HEK293T (cell line): ENCODE measurements around the gene AEBP1.

ENCODE experiments used
- CTCF ChIA-PET: fragments of 350-600 bp; formaldehyde crosslinking; extraction: SDS; loops from one replicate; lab custom pipeline; 2021; ENCODE audit warnings: antibody characterized with exemption, inconsistent platforms; lab: Yijun Ruan, JAX
- POLR2A ChIA-PET: fragments of 350-600 bp; formaldehyde crosslinking; extraction: SDS; loops from one replicate; lab custom pipeline; 2020; ENCODE audit warnings: antibody characterized with exemption, inconsistent platforms; lab: Yijun Ruan, JAX
- DNase-seq: peaks from one replicate; pipeline ENCODE4 v3.0.0; 2012; ENCODE audit warnings: mixed read lengths; ENCODE audit errors: extremely low spot score
- ARNT ChIP-seq: fragments of 450-650 bp; IDR thresholded peaks from 2 replicates; pipeline ENCODE4 v1.6.1; 2017; ENCODE audit warnings: mild to moderate bottlenecking
- BHLHE40 ChIP-seq: fragments of 450-650 bp; IDR thresholded peaks from 2 replicates; pipeline ENCODE4 v1.6.1; 2016; ENCODE audit warnings: mild to moderate bottlenecking, moderate library complexity, borderline replicate concordance
- CTBP1 ChIP-seq: fragments of 450-650 bp; IDR thresholded peaks from 2 replicates; pipeline ENCODE4 v1.6.1; 2016; ENCODE audit warnings: borderline replicate concordance
- ELF4 ChIP-seq: fragments of 450-650 bp; IDR thresholded peaks from 2 replicates; pipeline ENCODE4 v1.6.1; 2017; ENCODE audit warnings: antibody characterized with exemption
- FOXA1 ChIP-seq: fragments of 450-650 bp; IDR thresholded peaks from 2 replicates; pipeline ENCODE4 v1.6.1; 2016; ENCODE audit warnings: mild to moderate bottlenecking
- FOXK2 ChIP-seq: fragments of 450-650 bp; IDR thresholded peaks from 2 replicates; pipeline ENCODE4 v1.6.1; 2016; ENCODE audit warnings: mild to moderate bottlenecking
- FOXM1 ChIP-seq: fragments of 450-650 bp; IDR thresholded peaks from 2 replicates; pipeline ENCODE4 v1.6.1; 2017; ENCODE audit warnings: mild to moderate bottlenecking, borderline replicate concordance
- HDGF ChIP-seq: fragments of 450-650 bp; IDR thresholded peaks from 2 replicates; pipeline ENCODE4 v1.6.1; 2017; ENCODE audit warnings: antibody characterized with exemption, borderline replicate concordance
- L3MBTL2 ChIP-seq: fragments of 450-650 bp; conservative IDR thresholded peaks from 2 replicates; pipeline ENCODE4 v1.6.1; 2016; ENCODE audit warnings: mild to moderate bottlenecking
- LEF1 ChIP-seq: fragments of 450-650 bp; IDR thresholded peaks from 2 replicates; pipeline ENCODE4 v1.6.1; 2017; ENCODE audit warnings: mild to moderate bottlenecking, borderline replicate concordance
- NFRKB ChIP-seq: fragments of 450-650 bp; IDR thresholded peaks from 2 replicates; pipeline ENCODE4 v1.6.1; 2016; ENCODE audit warnings: mild to moderate bottlenecking, moderate library complexity
- SP1 ChIP-seq: fragments of 450-650 bp; IDR thresholded peaks from 2 replicates; pipeline ENCODE4 v1.6.1; 2017
- SUZ12 ChIP-seq: fragments of 450-650 bp; IDR thresholded peaks from 2 replicates; pipeline ENCODE4 v1.6.1; 2016; ENCODE audit warnings: mild to moderate bottlenecking
- TARDBP ChIP-seq: fragments of 450-650 bp; IDR thresholded peaks from 2 replicates; pipeline ENCODE4 v1.6.1; 2016
- ZNF384 ChIP-seq: fragments of 450-650 bp; IDR thresholded peaks from 2 replicates; pipeline ENCODE4 v1.6.1; 2016
- TF ChIP-seq, protein P1 (sequence below): fragments of 450-650 bp; IDR thresholded peaks from 2 replicates; pipeline ENCODE4 v1.6.1; 2016

AEBP1 gene

DNA sequence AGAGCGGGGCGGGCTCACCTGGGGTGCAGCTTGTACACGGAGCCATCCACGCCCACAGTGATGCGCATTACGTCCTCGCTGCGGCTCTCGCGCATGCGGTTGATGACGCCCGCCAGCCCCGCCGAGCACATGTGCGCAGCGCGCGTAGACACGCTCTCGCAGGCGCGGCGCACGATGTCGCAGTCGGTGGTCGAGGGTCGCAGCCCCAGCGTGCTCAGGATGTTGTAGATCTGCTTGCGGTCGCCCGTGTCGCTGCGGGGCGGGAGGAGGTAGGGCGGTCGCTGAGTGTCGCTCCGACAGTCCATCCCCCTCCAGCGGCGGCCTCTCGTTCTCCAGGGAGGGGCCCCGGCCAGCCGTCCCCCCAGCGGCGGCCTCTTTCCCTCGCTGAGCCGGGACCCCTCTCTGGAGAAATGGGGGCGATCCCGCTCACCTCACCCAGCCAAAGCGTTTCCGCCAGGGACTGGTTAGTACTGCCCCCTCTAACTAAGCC lies 41.4 kb downstream of the AEBP1 start:
- TF ChIP-seq ARNT (no peak), SUZ12 (no peak), FOXA1 (no peak), TARDBP (no peak), HDGF (no peak), BHLHE40 (no peak)
- TF ChIP-seq, protein P1, sequence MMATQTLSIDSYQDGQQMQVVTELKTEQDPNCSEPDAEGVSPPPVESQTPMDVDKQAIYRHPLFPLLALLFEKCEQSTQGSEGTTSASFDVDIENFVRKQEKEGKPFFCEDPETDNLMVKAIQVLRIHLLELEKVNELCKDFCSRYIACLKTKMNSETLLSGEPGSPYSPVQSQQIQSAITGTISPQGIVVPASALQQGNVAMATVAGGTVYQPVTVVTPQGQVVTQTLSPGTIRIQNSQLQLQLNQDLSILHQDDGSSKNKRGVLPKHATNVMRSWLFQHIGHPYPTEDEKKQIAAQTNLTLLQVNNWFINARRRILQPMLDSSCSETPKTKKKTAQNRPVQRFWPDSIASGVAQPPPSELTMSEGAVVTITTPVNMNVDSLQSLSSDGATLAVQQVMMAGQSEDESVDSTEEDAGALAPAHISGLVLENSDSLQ, result no peak
- no peak for DNase-seq
- POLR2A ChIA-PET, result no interaction called here
- CTCF ChIA-PET, result no interaction called here

DNA sequence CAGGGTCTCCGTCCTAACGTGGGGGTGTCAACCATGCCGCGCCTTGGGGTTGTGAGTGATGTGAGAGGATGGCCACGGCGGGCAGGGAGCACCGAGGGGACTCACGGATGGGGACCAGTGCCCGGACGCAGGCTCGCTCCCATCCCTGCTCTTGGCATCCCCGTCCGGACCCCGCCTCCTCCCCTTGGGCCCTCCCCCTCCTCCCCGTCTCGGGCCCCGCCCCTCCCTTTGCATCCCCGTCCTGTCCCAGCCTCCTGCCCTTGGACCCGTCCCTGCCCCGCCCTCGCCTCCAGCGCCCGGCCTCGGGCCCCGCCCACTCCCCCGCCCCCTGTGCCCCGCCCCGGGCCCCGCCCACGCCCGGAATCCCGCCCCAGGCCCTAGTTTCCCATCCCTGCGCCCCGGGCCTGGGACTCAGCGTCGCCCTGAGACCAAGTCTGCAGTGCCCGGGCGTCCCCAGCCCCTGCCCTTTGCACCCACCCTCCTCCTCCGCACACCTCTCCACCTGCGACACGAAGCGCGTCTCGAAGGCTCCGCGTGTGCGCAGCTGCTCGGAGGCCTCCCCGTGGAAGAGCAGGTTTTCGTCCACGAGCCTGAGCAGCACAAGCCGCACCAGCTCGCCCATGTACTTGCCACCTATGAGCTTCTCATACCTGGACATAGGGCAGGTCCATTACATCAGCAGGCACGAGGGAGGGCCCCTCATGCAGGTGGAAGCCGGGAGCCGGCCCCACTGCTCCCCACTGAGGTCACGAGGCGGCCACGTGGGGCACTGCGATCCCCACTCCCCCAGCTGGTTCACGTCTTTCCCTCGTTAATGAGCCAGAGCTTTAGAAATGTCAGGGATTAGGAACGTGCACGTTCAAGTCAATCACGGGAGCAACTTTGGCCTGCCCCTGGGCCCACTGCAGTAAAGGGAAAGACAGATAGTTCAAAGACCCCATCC lies 42.1 kb downstream of the AEBP1 start:
- ChIA-PET CTCF (interaction anchor here (0.9 kb wide), 1 partner anchor 31 kb away, joined by 3 read pairs; no protein-coding TSS in a partner anchor), POLR2A (interaction anchor here (1.7 kb wide), 1 partner anchor 23 kb away, joined by 4 read pairs; the partner anchor contains the start of gene POLD2)
- TF ChIP-seq SP1, result no peak
- TF ChIP-seq BHLHE40, result no peak
- TF ChIP-seq TARDBP, result no peak
- TF ChIP-seq NFRKB, result no peak
- no peak for TF ChIP-seq FOXM1
- no peak for TF ChIP-seq L3MBTL2
- peak; percentile 91 for DNase-seq

DNA sequence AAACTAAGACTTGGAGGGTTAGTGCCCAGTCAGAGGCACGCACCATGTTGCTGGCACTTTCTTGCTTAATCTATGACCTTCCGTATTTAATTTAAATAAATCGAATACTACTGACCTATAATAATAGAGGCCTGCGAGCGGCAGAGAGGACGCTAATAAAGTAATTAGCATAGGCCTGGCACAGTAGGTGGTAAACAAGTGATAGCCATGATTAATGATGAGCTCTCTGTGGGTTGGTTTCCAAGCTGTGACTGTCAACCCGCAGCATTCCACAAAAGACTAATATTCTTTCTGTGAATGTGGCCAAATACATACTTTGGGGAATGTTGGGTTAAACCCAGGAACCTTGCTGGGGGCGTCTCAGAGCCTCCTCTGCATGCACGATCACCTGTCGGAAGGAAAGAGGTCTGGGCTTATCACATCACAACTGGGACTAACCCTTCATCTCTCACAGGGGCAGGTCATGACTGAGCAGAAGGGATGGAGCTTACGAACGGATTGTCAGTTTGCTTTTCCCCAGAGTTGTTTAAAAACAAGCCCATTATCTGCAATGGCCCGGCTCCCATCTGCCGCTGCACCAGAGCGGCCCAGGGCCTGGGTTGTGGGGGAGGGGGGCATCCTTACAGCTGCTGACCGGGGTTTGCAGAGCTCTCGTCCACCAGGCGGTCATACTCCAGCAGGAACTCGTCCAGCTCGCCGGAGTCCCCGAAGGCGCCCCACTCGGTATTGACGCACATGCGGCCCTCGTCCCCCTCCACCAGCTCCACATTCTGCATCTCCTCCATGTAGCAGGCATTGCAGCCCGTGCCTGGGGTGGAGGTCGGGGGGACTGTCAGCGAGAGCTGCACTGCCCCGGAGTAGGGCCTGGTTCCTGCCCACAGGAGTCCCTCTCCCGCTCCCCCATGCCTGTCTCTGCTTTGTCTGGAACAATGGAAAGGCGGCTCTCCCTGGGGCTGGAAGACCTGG lies 43.2 kb downstream of the AEBP1 start:
- no peak for DNase-seq
- TF ChIP-seq FOXK2 (no peak), ZNF384 (no peak), NFRKB (no peak), L3MBTL2 (no peak), SUZ12 (no peak), LEF1 (no peak), FOXA1 (no peak), CTBP1 (no peak), ELF4 (no peak)
- TF ChIP-seq, protein P1, result no peak
- CTCF ChIA-PET, result interaction anchor here (0.9 kb wide), 1 partner anchor 30 kb away, joined by 3 read pairs; no protein-coding TSS in a partner anchor
- POLR2A ChIA-PET, result interaction anchor here (1.7 kb wide), 1 partner anchor 24 kb away, joined by 4 read pairs; the partner anchor contains the start of gene POLD2

DNA sequence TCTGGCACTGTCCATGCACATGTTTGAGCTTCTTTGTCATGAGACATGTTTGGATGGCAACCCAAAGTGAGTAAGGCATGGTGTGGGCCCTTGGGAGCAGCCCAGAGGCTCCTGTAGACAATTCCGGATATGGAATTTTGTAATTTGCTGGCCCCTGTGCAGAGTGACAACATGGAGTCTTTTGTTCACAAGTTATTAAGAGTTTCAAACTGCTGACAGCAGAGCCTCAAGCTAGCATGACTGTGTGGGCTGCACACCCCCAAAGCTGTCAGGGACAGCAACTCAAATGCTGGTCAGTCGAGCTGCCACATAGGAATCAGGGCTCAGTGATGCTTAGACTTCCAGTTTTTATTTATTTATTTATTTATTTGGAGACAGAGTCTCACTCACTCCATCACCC lies 44.0 kb downstream of the AEBP1 start:
- no peak for DNase-seq
- ChIA-PET POLR2A (no interaction called here), CTCF (no interaction called here)
- TF ChIP-seq ARNT (no peak), BHLHE40 (no peak), L3MBTL2 (no peak)

DNA sequence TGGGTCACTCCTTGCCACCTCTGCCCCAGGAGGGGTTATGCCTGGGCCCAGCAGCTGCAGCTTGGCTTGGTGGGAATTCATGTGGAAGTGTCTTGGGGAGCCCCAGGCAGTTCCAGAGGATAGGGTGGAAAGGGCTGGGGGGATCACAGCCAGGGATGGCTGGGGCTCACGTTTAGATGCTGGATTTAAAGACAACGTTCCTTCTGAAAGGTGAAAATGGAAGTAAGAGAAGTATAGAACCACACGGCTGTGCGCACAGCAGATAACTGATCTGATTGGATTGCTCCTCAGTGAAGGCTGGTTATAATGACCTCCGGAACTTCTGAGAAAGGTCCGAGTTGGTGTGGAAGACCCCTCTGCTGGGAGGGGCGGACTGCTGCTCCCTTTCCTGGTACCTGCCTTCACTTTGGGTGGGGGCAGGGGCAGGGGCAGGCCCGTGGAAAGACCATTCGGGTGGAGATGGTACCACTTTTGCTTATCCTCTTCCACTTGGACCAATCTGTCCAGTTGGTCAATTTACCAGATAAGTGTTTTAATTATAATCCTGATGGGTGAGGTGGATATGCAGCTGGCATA lies 44.9 kb downstream of the AEBP1 start:
- ChIA-PET POLR2A (no interaction called here), CTCF (no interaction called here)
- no peak for DNase-seq
- TF ChIP-seq LEF1 (no peak), FOXA1 (no peak), SUZ12 (no peak), BHLHE40 (no peak), NFRKB (no peak), HDGF (no peak), ZNF384 (no peak), L3MBTL2 (no peak), FOXM1 (no peak), CTBP1 (no peak), TARDBP (no peak), SP1 (no peak)
